Choroid plexus epithelial cell (primary cell): ENCODE measurements around the gene FAM114A1.
A peak's percentile ranks its signal among the peaks of the same experiment; 100 is the strongest.

ENCODE experiments used
- DNase-seq: peaks from one replicate; pipeline ENCODE4 v3.0.0-alpha.2; 2010; ENCODE audit warnings: low read depth
- H3K4me3 ChIP-seq: 2 replicates; pipeline ENCODE4 v1.5.1; 2011; ENCODE audit warnings: low read depth, mild to moderate bottlenecking, control low read depth, low read length, moderate library complexity
- TF ChIP-seq, protein P1 (sequence below): conservative IDR thresholded peaks from 2 replicates; pipeline ENCODE4 v1.5.1; 2011; ENCODE audit warnings: low read depth, mild to moderate bottlenecking, control low read depth, inconsistent platforms, low read length, moderate library complexity

The FAM114A1 gene

GRCh38 chr4:38921151-38921550, 53.5 kb downstream of the FAM114A1 start:
- TF ChIP-seq, protein P1, sequence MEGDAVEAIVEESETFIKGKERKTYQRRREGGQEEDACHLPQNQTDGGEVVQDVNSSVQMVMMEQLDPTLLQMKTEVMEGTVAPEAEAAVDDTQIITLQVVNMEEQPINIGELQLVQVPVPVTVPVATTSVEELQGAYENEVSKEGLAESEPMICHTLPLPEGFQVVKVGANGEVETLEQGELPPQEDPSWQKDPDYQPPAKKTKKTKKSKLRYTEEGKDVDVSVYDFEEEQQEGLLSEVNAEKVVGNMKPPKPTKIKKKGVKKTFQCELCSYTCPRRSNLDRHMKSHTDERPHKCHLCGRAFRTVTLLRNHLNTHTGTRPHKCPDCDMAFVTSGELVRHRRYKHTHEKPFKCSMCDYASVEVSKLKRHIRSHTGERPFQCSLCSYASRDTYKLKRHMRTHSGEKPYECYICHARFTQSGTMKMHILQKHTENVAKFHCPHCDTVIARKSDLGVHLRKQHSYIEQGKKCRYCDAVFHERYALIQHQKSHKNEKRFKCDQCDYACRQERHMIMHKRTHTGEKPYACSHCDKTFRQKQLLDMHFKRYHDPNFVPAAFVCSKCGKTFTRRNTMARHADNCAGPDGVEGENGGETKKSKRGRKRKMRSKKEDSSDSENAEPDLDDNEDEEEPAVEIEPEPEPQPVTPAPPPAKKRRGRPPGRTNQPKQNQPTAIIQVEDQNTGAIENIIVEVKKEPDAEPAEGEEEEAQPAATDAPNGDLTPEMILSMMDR: no peak
- H3K4me3 ChIP-seq: no peak overlapping the region
- peak; percentile 50 for DNase-seq

DNA sequence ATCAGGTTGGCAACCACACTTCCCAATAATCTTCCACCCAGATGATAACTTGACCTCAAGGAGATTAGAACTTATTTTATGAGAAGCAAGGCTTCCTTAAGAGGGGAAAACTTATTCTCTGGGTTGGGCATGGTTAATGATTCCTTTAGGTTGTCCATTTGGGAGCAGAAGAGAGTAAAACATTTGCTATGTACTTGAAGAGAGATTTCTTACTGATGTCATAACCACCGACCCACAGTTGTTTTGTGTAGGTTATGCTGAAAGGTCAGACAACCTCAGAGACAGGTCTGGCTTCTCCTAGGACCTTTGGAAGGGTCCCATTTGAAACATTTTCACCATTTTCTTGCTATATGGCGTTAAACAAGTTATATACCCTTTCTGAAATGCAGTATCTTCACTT, 56.1 kb downstream of the FAM114A1 start:
- TF ChIP-seq, protein P1: no peak
- H3K4me3 ChIP-seq: no peak overlapping the region
- no peak for DNase-seq

- H3K4me3 ChIP-seq: no peak overlapping the region
- no peak for DNase-seq
- TF ChIP-seq, protein P1: no peak
Observed at GRCh38 chr4:38924353-38924752, 56.7 kb downstream of the FAM114A1 start.

- TF ChIP-seq, protein P1: no peak
- DNase-seq: no peak
Observed at GRCh38 chr4:38925492-38926413, 58.1 kb downstream of the FAM114A1 start.

GRCh38 chr4:38926896-38927295, 59.3 kb downstream of the FAM114A1 start:
- H3K4me3 ChIP-seq: no peak overlapping the region
- DNase-seq: no peak
- TF ChIP-seq, protein P1: no peak

More at GRCh38 chr4:38925492-38926413, 58.1 kb downstream of the FAM114A1 start:
- no peak overlapping the region for H3K4me3 ChIP-seq

GRCh38 chr4:38928568-38928967, 61.0 kb downstream of the FAM114A1 start:
- TF ChIP-seq, protein P1: no peak
- DNase-seq: no peak
- no peak overlapping the region for H3K4me3 ChIP-seq

DNA sequence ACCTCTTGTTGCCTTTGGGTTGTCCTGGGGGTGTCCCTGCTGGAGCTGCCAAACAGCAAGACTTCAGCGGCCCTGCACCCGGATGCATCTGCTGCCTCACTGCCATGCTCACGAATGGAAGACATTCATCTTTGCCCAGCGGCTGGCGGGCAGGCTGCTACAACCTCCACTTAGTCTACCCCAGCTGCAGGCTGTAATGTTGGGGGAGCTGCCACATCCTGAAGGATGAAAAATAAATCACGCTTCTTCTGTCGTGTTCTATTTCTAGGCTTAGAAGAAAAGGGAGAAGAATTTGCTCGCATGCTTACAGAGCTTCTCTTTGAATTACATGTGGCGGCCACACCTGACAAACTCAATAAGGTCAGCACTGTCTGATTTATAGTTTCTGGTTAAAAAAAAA, 61.4 kb downstream of the FAM114A1 start:
- no peak for DNase-seq
- TF ChIP-seq, protein P1: no peak
- no peak overlapping the region for H3K4me3 ChIP-seq
